ENCODE data around the gene COL17A1. TPM values are rescaled to one million over a fixed set of nuclear protein-coding genes. Genes with fewer than 3 reads are reported as not detected.

COL17A1 gene
- total RNA-seq, 2 donors from 2014 or later = 1.1 to 2.3 TPM

DNA sequence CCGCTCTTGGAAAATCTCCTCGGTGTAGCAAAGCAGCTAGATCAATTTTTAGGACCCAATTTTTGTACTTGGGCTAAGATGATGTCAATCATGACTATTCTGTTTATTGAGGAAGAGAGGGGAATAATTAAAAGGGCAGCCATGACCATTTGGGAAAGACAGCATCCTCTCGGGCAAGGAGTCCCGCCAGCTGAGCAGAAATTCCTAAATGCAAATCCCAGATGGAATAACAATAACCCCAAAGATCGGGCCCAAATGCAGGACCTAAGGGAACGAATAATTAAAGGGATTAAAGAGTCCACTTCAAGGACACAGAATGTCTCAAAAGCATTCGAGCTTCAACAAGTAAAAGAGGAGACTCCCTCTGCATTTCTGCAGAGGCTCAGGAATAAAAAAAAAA is 18.7 kb downstream of the COL17A1 start:
- Histone ChIP-seq H3K9me3 (ENCODE audit: control insufficient read depth, low read length) (no peaks in the 10 kb centered on the region), H3K27me3 (ENCODE audit: control insufficient read depth, insufficient read depth, low read length, poor library complexity, severe bottlenecking) (no peaks in the 10 kb centered on the region), H3K4me3 (ENCODE audit: low read length) (peak overlapping the region; percentile 6), H3K27ac (ENCODE audit: low read depth, low read length) (no peak overlapping the region), H3K36me3 (ENCODE audit: control insufficient read depth, insufficient read depth, low read length) (no peaks in the 10 kb centered on the region), H3K4me1 (ENCODE audit: control insufficient read depth, insufficient read depth, low read length) (peaks cover 8% of the 10 kb centered on the region), H3K9ac (ENCODE audit: extremely low read depth, low read length, poor library complexity, severe bottlenecking) (no peak overlapping the region)
- peaks cover 1% of the 10 kb centered on the region for H3K27me3 Mint-ChIP-seq (ENCODE audit: insufficient read depth)
- H3K9me3 Mint-ChIP-seq = no peaks in the 10 kb centered on the region
- TF ChIP-seq, protein P1, sequence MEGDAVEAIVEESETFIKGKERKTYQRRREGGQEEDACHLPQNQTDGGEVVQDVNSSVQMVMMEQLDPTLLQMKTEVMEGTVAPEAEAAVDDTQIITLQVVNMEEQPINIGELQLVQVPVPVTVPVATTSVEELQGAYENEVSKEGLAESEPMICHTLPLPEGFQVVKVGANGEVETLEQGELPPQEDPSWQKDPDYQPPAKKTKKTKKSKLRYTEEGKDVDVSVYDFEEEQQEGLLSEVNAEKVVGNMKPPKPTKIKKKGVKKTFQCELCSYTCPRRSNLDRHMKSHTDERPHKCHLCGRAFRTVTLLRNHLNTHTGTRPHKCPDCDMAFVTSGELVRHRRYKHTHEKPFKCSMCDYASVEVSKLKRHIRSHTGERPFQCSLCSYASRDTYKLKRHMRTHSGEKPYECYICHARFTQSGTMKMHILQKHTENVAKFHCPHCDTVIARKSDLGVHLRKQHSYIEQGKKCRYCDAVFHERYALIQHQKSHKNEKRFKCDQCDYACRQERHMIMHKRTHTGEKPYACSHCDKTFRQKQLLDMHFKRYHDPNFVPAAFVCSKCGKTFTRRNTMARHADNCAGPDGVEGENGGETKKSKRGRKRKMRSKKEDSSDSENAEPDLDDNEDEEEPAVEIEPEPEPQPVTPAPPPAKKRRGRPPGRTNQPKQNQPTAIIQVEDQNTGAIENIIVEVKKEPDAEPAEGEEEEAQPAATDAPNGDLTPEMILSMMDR (conservative IDR thresholded peaks at IDR 0.05) = no peak
- H3K4me3 Mint-ChIP-seq = peak overlapping the region; percentile 42
- H3K4me1 Mint-ChIP-seq = peaks cover 68% of the 10 kb centered on the region
- no peak overlapping the region for H3K27ac Mint-ChIP-seq
- no peaks in the 10 kb centered on the region for H3K36me3 Mint-ChIP-seq (ENCODE audit: low read depth)
- peak; percentile 39 for DNase-seq
- 66 to 78% methylated on average over 6 to 7 of the region's 7 CpGs for WGBS, 2 experiments (ENCODE audit: insufficient coverage in 1 of 2, insufficient read length in 1 of 2)

- TF ChIP-seq, protein P1 (conservative IDR thresholded peaks at IDR 0.05) = no peak
- Histone ChIP-seq H3K9me3 (ENCODE audit: control insufficient read depth, low read length) (no peaks in the 10 kb centered on the region), H3K36me3 (ENCODE audit: control insufficient read depth, insufficient read depth, low read length) (no peaks in the 10 kb centered on the region), H3K4me1 (ENCODE audit: control insufficient read depth, insufficient read depth, low read length) (peaks cover 8% of the 10 kb centered on the region), H3K9ac (ENCODE audit: extremely low read depth, low read length, poor library complexity, severe bottlenecking) (no peak overlapping the region), H3K27ac (ENCODE audit: low read depth, low read length) (no peak overlapping the region), H3K4me3 (ENCODE audit: low read length) (no peak overlapping the region), H3K27me3 (ENCODE audit: control insufficient read depth, insufficient read depth, low read length, poor library complexity, severe bottlenecking) (no peaks in the 10 kb centered on the region)
- Mint-ChIP-seq H3K27ac (no peak overlapping the region), H3K27me3 (ENCODE audit: insufficient read depth) (no peaks in the 10 kb centered on the region), H3K9me3 (no peaks in the 10 kb centered on the region), H3K36me3 (ENCODE audit: low read depth) (no peaks in the 10 kb centered on the region), H3K4me3 (no peak overlapping the region), H3K4me1 (peaks cover 62% of the 10 kb centered on the region)
- 100% methylated on average over 1 of the region's 1 CpG for WGBS, 2 experiments (ENCODE audit: insufficient coverage in 1 of 2, insufficient read length in 1 of 2)
- no peak for DNase-seq
Measured at GRCh38 chr10:104065748-104066147, 19.9 kb downstream of the COL17A1 start.

DNA sequence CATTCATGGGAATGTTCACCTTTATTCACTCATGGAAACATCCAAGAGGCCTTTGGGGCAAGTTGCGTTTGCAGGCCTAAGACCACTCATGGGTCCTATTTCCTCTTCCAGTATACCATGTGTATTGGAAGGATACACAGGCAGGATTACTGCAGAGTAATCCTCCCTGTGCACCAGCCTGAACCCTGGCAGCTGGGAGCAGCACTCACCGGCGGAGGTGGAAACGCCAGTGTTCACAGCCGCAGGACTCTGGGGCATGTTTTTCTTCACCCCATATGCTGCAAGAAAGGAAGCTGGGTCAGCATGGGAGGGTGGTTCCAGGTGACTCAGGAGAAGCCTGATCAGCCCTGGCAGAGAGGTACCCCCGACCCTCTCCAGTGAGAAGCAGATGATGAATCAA is 24.5 kb downstream of the COL17A1 start:
- Mint-ChIP-seq H3K4me1 (peaks cover 49% of the 10 kb centered on the region), H3K36me3 (ENCODE audit: low read depth) (no peaks in the 10 kb centered on the region), H3K9me3 (no peaks in the 10 kb centered on the region), H3K27me3 (ENCODE audit: insufficient read depth) (no peaks in the 10 kb centered on the region), H3K27ac (no peak overlapping the region), H3K4me3 (no peak overlapping the region)
- peaks cover 3% of the 10 kb centered on the region for H3K4me1 ChIP-seq (ENCODE audit: control insufficient read depth, insufficient read depth, low read length)
- WGBS, 2 experiments (ENCODE audit: insufficient coverage in 1 of 2, insufficient read length in 1 of 2) = 84 to 99% methylated on average over 6 of the region's 6 CpGs
- H3K27me3 ChIP-seq (ENCODE audit: control insufficient read depth, insufficient read depth, low read length, poor library complexity, severe bottlenecking) = no peaks in the 10 kb centered on the region
- TF ChIP-seq, protein P1 (conservative IDR thresholded peaks at IDR 0.05) = no peak
- H3K9ac ChIP-seq (ENCODE audit: extremely low read depth, low read length, poor library complexity, severe bottlenecking) = no peak overlapping the region
- H3K4me3 ChIP-seq (ENCODE audit: low read length) = no peak overlapping the region
- no peak overlapping the region for H3K27ac ChIP-seq (ENCODE audit: low read depth, low read length)
- no peaks in the 10 kb centered on the region for H3K9me3 ChIP-seq (ENCODE audit: control insufficient read depth, low read length)
- no peaks in the 10 kb centered on the region for H3K36me3 ChIP-seq (ENCODE audit: control insufficient read depth, insufficient read depth, low read length)
- no peak for DNase-seq

Measured in endodermal cell (in vitro differentiated cells).